GM12878 (cell line): ENCODE measurements around the gene C2CD4D. TPM values are rescaled to one million over a fixed set of nuclear protein-coding genes. Genes with fewer than 3 reads are reported as not detected.

Experiments used
- ATAC-seq: fragments of 200-7000 bp; cut with Tn5 transposase; 3 replicates; pipeline ENCODE4 v1.9.1; 2020; ENCODE audit warnings: mild to moderate bottlenecking, moderate library complexity
- BruUV-seq: library from RNA; stranded (reverse); fragments of 400-500 nt; replicated peaks from 2 replicates; lab custom pipeline; 2021; lab: Mats Ljungman, UMichigan
- CTCF ChIA-PET: fragments of 300-600 bp; sonication (Branson Sonifier 250); formaldehyde crosslinking; extraction: SDS; loops from one replicate; lab custom pipeline; 2021; ENCODE audit warnings: inconsistent platforms; lab: Yijun Ruan, JAX
- POLR2A ChIA-PET: fragments of 350-600 bp; formaldehyde crosslinking; extraction: SDS; loops from one replicate; lab custom pipeline; 2021; ENCODE audit warnings: inconsistent platforms; lab: Charles Lee
- RAD21 ChIA-PET: fragments of 300-600 bp; sonication (Branson Sonifier 250); formaldehyde crosslinking; loops from one replicate; lab custom pipeline; 2023; ENCODE audit warnings: antibody characterized with exemption; ENCODE audit not compliant: unreplicated experiment; lab: Charles Lee
- SMC1A ChIA-PET: fragments of 300-600 bp; sonication (Branson Sonifier 250); formaldehyde crosslinking; loops from one replicate; lab custom pipeline; 2023; ENCODE audit not compliant: unreplicated experiment, uncharacterized antibody; lab: Charles Lee
- DNase-seq: peaks from one replicate; pipeline ENCODE4 v3.0.0-alpha.2; 2011; ENCODE audit warnings: low read depth, low spot score
- FAIRE-seq: peaks from 3 replicates; lab custom pipeline; 2011; peaks lifted over from hg19 to GRCh38; lab: Jason Lieb, UNC
- H2AFZ ChIP-seq: 2 replicates; pipeline ENCODE4 v1.6.0; 2011; ENCODE audit warnings: low read depth, low read length, control low read depth; ENCODE audit not compliant: control insufficient read depth
- H3K27ac ChIP-seq: 2 replicates; pipeline ENCODE4 v1.5.1; 2011; ENCODE audit warnings: control low read depth; ENCODE audit not compliant: control insufficient read depth, insufficient read depth
- H3K27me3 ChIP-seq, 2 experiments: replicated peaks in 1 of 2; 2 replicates each; pipeline versions ENCODE4 v1.6.0 to v1.6.1; 2011; ENCODE audit warnings: low read length in 1 of 2; ENCODE audit not compliant: control insufficient read depth in 2 of 2, insufficient read depth in 2 of 2
- H3K36me3 ChIP-seq, 2 experiments: 2 replicates each; pipeline ENCODE4 v1.5.1; 2011; ENCODE audit warnings: low read length in 1 of 2; ENCODE audit not compliant: control insufficient read depth in 2 of 2, insufficient read depth in 2 of 2
- H3K4me1 ChIP-seq: 2 replicates; pipeline ENCODE4 v1.6.1; 2011; ENCODE audit warnings: mild to moderate bottlenecking, low read length, moderate library complexity, mixed read lengths; ENCODE audit not compliant: control insufficient read depth, insufficient read depth
- H3K4me2 ChIP-seq: 2 replicates; pipeline ENCODE4 v1.6.0; 2011; ENCODE audit warnings: control low read depth; ENCODE audit not compliant: control insufficient read depth, insufficient read depth
- H3K4me3 ChIP-seq: fragments of 200-600 bp; sonication (generic); 2 replicates; pipeline ENCODE4 v1.5.1; 2016
- H3K79me2 ChIP-seq: 2 replicates; pipeline ENCODE4 v1.6.0; 2011; ENCODE audit warnings: low read length; ENCODE audit not compliant: control insufficient read depth, insufficient read depth
- H3K9ac ChIP-seq: 2 replicates; pipeline ENCODE4 v1.8.0; 2011; ENCODE audit warnings: low read length, control low read depth, mixed read lengths; ENCODE audit not compliant: control insufficient read depth, insufficient read depth
- H3K9me3 ChIP-seq: replicated peaks from 3 replicates; pipeline ENCODE4 v1.5.1; 2011; ENCODE audit warnings: mild to moderate bottlenecking, low read length; ENCODE audit not compliant: control insufficient read depth, insufficient read depth
- H4K20me1 ChIP-seq: 2 replicates; pipeline ENCODE4 v1.6.0; 2011; ENCODE audit not compliant: control insufficient read depth, insufficient read depth
- BMI1 ChIP-seq: fragments of 450-650 bp; IDR thresholded peaks from 2 replicates; pipeline ENCODE4 v1.6.1; 2016; ENCODE audit warnings: mild to moderate bottlenecking, moderate library complexity, borderline replicate concordance
- CHD2 ChIP-seq: IDR thresholded peaks from 2 replicates; pipeline ENCODE4 v1.6.1; 2011; ENCODE audit warnings: low read depth, low read length, improper control_type of control experiment, borderline replicate concordance
- EP300 ChIP-seq, 2 experiments: fragments of 150-350 bp in 1 of 2; IDR thresholded peaks; 2 replicates each; pipeline ENCODE4 v1.6.1; 2011 to 2012; ENCODE audit warnings: low read depth in 2 of 2, low read length in 2 of 2, borderline replicate concordance in 1 of 2, improper control_type of control experiment in 1 of 2, inconsistent platforms in 1 of 2; ENCODE audit not compliant: control insufficient read depth in 1 of 2
- IKZF1 ChIP-seq: fragments of 450-650 bp; conservative IDR thresholded peaks from 2 replicates; pipeline ENCODE4 v1.6.1; 2017; ENCODE audit warnings: antibody characterized with exemption, mild to moderate bottlenecking
- KLF5 ChIP-seq: fragments of 450-650 bp; IDR thresholded peaks from 2 replicates; pipeline ENCODE4 v1.6.1; 2014; ENCODE audit warnings: mild to moderate bottlenecking; ENCODE audit not compliant: partially characterized antibody
- MEF2B ChIP-seq: fragments of 450-650 bp; IDR thresholded peaks from 2 replicates; pipeline ENCODE4 v1.6.1; 2018; ENCODE audit warnings: mild to moderate bottlenecking, moderate library complexity; ENCODE audit not compliant: partially characterized antibody, poor library complexity, severe bottlenecking
- NFXL1 ChIP-seq: fragments of 450-650 bp; IDR thresholded peaks from 2 replicates; pipeline ENCODE4 v1.6.1; 2017; ENCODE audit warnings: antibody characterized with exemption, mild to moderate bottlenecking, borderline replicate concordance
- NFYA ChIP-seq: IDR thresholded peaks from 2 replicates; pipeline ENCODE4 v1.6.1; 2011; ENCODE audit warnings: low read depth, mild to moderate bottlenecking, low read length, improper control_type of control experiment, borderline replicate concordance
- RAD21 ChIP-seq: IDR thresholded peaks from 2 replicates; pipeline ENCODE4 v1.6.1; 2011; ENCODE audit warnings: mild to moderate bottlenecking, low read depth, low read length, moderate library complexity; ENCODE audit not compliant: insufficient read depth
- RAD51 ChIP-seq: fragments of 450-650 bp; IDR thresholded peaks from 2 replicates; pipeline ENCODE4 v1.6.1; 2016; ENCODE audit warnings: moderate library complexity, mild to moderate bottlenecking, inconsistent platforms
- RBBP5 ChIP-seq: fragments of 200-600 bp; sonication (generic); conservative IDR thresholded peaks from 2 replicates; pipeline ENCODE4 v1.6.1; 2016
- SIN3A ChIP-seq: IDR thresholded peaks from 2 replicates; pipeline ENCODE4 v1.6.1; 2012; ENCODE audit warnings: low read depth, low read length, improper control_type of control experiment
- STAT1 ChIP-seq: fragments of 450-650 bp; conservative IDR thresholded peaks from 2 replicates; pipeline ENCODE4 v1.6.1; 2014; ENCODE audit warnings: antibody characterized with exemption, mild to moderate bottlenecking
- SUZ12 ChIP-seq: fragments of 200-600 bp; sonication (generic); IDR thresholded peaks from one replicate; pipeline ENCODE4 v1.6.1; 2018; ENCODE audit warnings: antibody characterized with exemption, mild to moderate bottlenecking; ENCODE audit not compliant: unreplicated experiment
- TAF1 ChIP-seq: IDR thresholded peaks from 2 replicates; pipeline ENCODE4 v1.6.1; 2011; ENCODE audit warnings: mild to moderate bottlenecking, low read depth, low read length, borderline replicate concordance
- ZNF384 ChIP-seq: IDR thresholded peaks from 2 replicates; pipeline ENCODE4 v1.6.1; 2012; ENCODE audit warnings: low read depth, mild to moderate bottlenecking, low read length, improper control_type of control experiment, borderline replicate concordance
- WGBS: methylation state at CpG from one replicate; pipeline ENCODE4 v1.1.6; 2016; ENCODE audit warnings: low lambda C conversion rate; ENCODE audit not compliant: insufficient replicate concordance, insufficient coverage; ENCODE audit errors: missing lambda C conversion rate; 5-methylcytosine and 5-hydroxymethylcytosine counted together
- in situ Hi-C: fragments of 300-500 bp; cut with MboI; formaldehyde crosslinking; loops from 9 replicates; pipeline ENCODE4 v1.14.3; 2018; ENCODE audit warnings: mixed read lengths
- intact Hi-C: fragments of 100-400 bp; cut with micrococcal nuclease; formaldehyde crosslinking; loops from one replicate; pipeline ENCODE4 v1.14.2; 2022; ENCODE audit not compliant: unreplicated experiment
- polyA plus RNA-seq, 11 experiments: library from polyadenylated mRNA; depleted of rRNA in 4 of 11; unstranded in 6 of 11; stranded (reverse) in 5 of 11; fragments of >200 nt; fragmentation: Nextera tagmentation in 4 of 11; fragmentation: Illumina TruSeq in 1 of 11; extraction: Ambion mirVana in 4 of 11; extraction: Trizol in 1 of 11; gene quantifications; 1 replicate in 1 of 11; 2 replicates in 10 of 11; pipeline versions ENCODE4 v1.2.1 to v1.2.3, GENCODE V29; 2011 to 2016; ENCODE audit warnings: inconsistent platforms in 2 of 11, missing spikeins in 2 of 11, low read depth in 1 of 11
- total RNA-seq, 4 experiments: library from RNA; depleted of rRNA in 3 of 4; stranded (reverse); fragments of >200 nt in 3 of 4; fragmentation: Illumina TruSeq in 1 of 4; extraction: Trizol in 1 of 4; gene quantifications; 2 replicates each; pipeline versions ENCODE4 v1.2.1 to v1.2.3, GENCODE V29; 2013 to 2021
- TF ChIP-seq, protein P1 (sequence below): fragments of 450-650 bp; conservative IDR thresholded peaks from 2 replicates; pipeline ENCODE4 v1.6.1; 2017; ENCODE audit warnings: mild to moderate bottlenecking, moderate library complexity
- TF ChIP-seq, protein P2 (sequence below): fragments of 450-650 bp; IDR thresholded peaks from 2 replicates; pipeline ENCODE4 v1.6.1; 2018; ENCODE audit warnings: mild to moderate bottlenecking, low read depth, moderate library complexity; ENCODE audit not compliant: partially characterized antibody
- TF ChIP-seq, protein P3 (sequence below): IDR thresholded peaks from 2 replicates; pipeline ENCODE4 v1.6.1; 2011; ENCODE audit warnings: low read depth, mild to moderate bottlenecking, low read length, moderate library complexity, borderline replicate concordance; ENCODE audit errors: extremely low read depth

C2CD4D gene
- total and polyA plus RNA-seq, 10 of the 15 experiments (the other 5 are each of a cell fraction or from before 2014, with no cell fraction given), result 0.03 to 0.67 (median 0.13) TPM; not detected in 4

DNA sequence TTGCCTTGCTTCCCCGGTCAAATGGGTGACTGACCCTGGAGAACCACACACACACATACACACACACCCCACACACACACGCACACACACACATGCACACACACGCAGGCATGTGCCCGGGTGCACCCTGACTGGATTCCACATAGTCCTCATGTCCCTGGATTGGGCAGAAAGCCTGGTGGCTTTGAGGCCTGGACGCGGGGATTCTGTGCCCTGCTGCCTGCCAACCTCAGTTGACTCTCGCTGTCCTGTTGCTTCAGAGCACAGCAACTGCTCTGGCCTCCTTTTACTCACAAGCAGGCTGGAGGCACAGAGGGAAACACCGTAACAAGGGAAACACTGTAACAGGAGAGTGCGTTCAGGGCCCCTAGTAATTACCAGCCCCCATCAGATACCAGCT lies 14.4 kb downstream of the C2CD4D start (continued):
- TF ChIP-seq, protein P1, sequence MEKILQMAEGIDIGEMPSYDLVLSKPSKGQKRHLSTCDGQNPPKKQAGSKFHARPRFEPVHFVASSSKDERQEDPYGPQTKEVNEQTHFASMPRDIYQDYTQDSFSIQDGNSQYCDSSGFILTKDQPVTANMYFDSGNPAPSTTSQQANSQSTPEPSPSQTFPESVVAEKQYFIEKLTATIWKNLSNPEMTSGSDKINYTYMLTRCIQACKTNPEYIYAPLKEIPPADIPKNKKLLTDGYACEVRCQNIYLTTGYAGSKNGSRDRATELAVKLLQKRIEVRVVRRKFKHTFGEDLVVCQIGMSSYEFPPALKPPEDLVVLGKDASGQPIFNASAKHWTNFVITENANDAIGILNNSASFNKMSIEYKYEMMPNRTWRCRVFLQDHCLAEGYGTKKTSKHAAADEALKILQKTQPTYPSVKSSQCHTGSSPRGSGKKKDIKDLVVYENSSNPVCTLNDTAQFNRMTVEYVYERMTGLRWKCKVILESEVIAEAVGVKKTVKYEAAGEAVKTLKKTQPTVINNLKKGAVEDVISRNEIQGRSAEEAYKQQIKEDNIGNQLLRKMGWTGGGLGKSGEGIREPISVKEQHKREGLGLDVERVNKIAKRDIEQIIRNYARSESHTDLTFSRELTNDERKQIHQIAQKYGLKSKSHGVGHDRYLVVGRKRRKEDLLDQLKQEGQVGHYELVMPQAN, result no peak
- no peak for TF ChIP-seq KLF5

DNA sequence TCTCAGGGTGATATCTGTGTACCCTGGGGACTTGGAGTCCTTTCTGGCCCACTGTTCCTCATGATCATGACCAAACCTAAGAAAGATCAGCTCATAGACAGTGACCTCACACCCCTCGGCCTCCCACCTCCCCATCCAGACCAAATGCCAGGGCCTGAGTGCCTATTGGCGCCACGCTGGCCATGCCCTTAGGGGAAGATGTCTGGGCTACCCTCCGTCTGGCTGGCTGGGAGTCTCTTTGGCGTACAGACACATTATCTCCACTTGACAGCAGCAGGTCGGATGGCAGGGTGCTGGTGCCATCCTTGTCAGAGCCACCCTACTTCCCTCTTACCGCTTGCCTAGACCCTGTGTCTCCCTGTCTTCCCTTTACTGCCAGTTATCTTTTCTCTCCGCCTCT lies 16.4 kb downstream of the C2CD4D start:
- ChIA-PET RAD21 (interaction anchor here (1.9 kb wide), 1 partner anchor 13 kb away, joined by 7 read pairs; no protein-coding TSS in a partner anchor), SMC1A (no interaction called here), CTCF (interaction anchor here (1.1 to 1.4 kb wide), 2 partner anchors 13 to 177 kb away, joined by 3 read pairs; no protein-coding TSS in a partner anchor), POLR2A (no interaction called here)
- in situ Hi-C loops, result no loop called here
- no peak overlapping the region for H3K27ac ChIP-seq
- no peak for DNase-seq
- no peaks in the 10 kb centered on the region for H3K36me3 ChIP-seq
- BruUV-seq, result no TSS peak
- intact Hi-C loops, result no loop called here
- H3K27me3 ChIP-seq, result no peaks in the 10 kb centered on the region
- no peak for FAIRE-seq
- no peak for ATAC-seq
- H3K9me3 ChIP-seq, result no peaks in the 10 kb centered on the region
- H3K4me3 ChIP-seq, result no peak overlapping the region
- WGBS, result 26% methylated on average over 8 of the region's 8 CpGs
- peaks cover 5% of the 10 kb centered on the region for H3K4me1 ChIP-seq
- H3K9ac ChIP-seq, result no peak overlapping the region
- no peaks in the 10 kb centered on the region for H3K79me2 ChIP-seq
- no peak overlapping the region for H2AFZ ChIP-seq
- no peaks in the 10 kb centered on the region for H4K20me1 ChIP-seq
- no peak overlapping the region for H3K4me2 ChIP-seq
- TF ChIP-seq RAD21 (no peak), IKZF1 (no peak), RAD51 (no peak), RBBP5 (no peak), SIN3A (no peak), NFYA (no peak), NFXL1 (no peak), ZNF384 (no peak), CHD2 (no peak), EP300 (IDR thresholded peaks at IDR 0.05; ENCODE audit: borderline replicate concordance in 1 of 2, control insufficient read depth in 1 of 2, low read depth in 2 of 2, low read length in 2 of 2) (no peak), MEF2B (no peak), STAT1 (no peak), TAF1 (no peak), BMI1 (no peak), SUZ12 (no peak)
- TF ChIP-seq, protein P2, sequence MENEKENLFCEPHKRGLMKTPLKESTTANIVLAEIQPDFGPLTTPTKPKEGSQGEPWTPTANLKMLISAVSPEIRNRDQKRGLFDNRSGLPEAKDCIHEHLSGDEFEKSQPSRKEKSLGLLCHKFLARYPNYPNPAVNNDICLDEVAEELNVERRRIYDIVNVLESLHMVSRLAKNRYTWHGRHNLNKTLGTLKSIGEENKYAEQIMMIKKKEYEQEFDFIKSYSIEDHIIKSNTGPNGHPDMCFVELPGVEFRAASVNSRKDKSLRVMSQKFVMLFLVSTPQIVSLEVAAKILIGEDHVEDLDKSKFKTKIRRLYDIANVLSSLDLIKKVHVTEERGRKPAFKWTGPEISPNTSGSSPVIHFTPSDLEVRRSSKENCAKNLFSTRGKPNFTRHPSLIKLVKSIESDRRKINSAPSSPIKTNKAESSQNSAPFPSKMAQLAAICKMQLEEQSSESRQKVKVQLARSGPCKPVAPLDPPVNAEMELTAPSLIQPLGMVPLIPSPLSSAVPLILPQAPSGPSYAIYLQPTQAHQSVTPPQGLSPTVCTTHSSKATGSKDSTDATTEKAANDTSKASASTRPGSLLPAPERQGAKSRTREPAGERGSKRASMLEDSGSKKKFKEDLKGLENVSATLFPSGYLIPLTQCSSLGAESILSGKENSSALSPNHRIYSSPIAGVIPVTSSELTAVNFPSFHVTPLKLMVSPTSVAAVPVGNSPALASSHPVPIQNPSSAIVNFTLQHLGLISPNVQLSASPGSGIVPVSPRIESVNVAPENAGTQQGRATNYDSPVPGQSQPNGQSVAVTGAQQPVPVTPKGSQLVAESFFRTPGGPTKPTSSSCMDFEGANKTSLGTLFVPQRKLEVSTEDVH, result no peak
- TF ChIP-seq, protein P3, sequence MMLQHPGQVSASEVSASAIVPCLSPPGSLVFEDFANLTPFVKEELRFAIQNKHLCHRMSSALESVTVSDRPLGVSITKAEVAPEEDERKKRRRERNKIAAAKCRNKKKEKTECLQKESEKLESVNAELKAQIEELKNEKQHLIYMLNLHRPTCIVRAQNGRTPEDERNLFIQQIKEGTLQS, result no peak
